Panc1 (cell line): ENCODE results near the gene PLCL1.

Source experiments
- POLR2AphosphoS5 ChIP-seq: IDR thresholded peaks from 2 replicates; pipeline ENCODE4 v1.6.1; 2012; ENCODE audit warnings: mild to moderate bottlenecking, low read depth, low read length, moderate library complexity
- REST ChIP-seq, 2 experiments: IDR thresholded peaks; 2 replicates each; pipeline ENCODE4 v1.6.1; 2011 to 2012; ENCODE audit warnings: low read depth in 2 of 2, control low read depth in 1 of 2, low read length in 1 of 2, mild to moderate bottlenecking in 1 of 2, moderate library complexity in 1 of 2; ENCODE audit not compliant: insufficient read depth in 1 of 2
- TCF7L2 ChIP-seq: IDR thresholded peaks from 2 replicates; pipeline ENCODE4 v1.6.1; 2011; ENCODE audit warnings: mild to moderate bottlenecking, low read depth, low read length, inconsistent platforms
- TF ChIP-seq, protein P1 (sequence below): fragments of 450-650 bp; IDR thresholded peaks from 2 replicates; pipeline ENCODE4 v1.5.1; 2017; ENCODE audit warnings: mild to moderate bottlenecking

- TF ChIP-seq, protein P1, sequence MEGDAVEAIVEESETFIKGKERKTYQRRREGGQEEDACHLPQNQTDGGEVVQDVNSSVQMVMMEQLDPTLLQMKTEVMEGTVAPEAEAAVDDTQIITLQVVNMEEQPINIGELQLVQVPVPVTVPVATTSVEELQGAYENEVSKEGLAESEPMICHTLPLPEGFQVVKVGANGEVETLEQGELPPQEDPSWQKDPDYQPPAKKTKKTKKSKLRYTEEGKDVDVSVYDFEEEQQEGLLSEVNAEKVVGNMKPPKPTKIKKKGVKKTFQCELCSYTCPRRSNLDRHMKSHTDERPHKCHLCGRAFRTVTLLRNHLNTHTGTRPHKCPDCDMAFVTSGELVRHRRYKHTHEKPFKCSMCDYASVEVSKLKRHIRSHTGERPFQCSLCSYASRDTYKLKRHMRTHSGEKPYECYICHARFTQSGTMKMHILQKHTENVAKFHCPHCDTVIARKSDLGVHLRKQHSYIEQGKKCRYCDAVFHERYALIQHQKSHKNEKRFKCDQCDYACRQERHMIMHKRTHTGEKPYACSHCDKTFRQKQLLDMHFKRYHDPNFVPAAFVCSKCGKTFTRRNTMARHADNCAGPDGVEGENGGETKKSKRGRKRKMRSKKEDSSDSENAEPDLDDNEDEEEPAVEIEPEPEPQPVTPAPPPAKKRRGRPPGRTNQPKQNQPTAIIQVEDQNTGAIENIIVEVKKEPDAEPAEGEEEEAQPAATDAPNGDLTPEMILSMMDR = no peak
- TF ChIP-seq REST (IDR thresholded peaks at IDR 0.05; ENCODE audit: insufficient read depth in 1 of 2, low read depth in 2 of 2, low read length in 1 of 2) (no peak), POLR2AphosphoS5 (no peak), TCF7L2 (no peak)
Observed at GRCh38 chr2:198084156-198084555, 279.8 kb downstream of the PLCL1 start.
